Transverse colon (tissue), 4 donors: ENCODE data around the gene MED27. TPM values are rescaled to one million over a fixed set of nuclear protein-coding genes. Genes with fewer than 3 reads are reported as not detected.

Source experiments
- DNase-seq: peaks from one replicate; pipeline ENCODE4 v3.0.0-alpha.2; 2019
- H3K27ac ChIP-seq, 4 donors: fragments of 200-600 bp; sonication (generic); 2 replicates each; pipeline ENCODE4 v1.5.1; 2016 to 2018; ENCODE audit warnings: inconsistent platforms in 4 of 4
- H3K27me3 ChIP-seq: fragments of 200-600 bp; sonication (generic); 2 replicates; pipeline ENCODE4 v1.5.1; 2017; ENCODE audit warnings: inconsistent platforms
- H3K36me3 ChIP-seq, 4 donors: fragments of 200-600 bp; sonication (generic); 2 replicates each; pipeline ENCODE4 v1.5.1; 2017 to 2019; ENCODE audit warnings: inconsistent platforms in 4 of 4
- H3K4me1 ChIP-seq, 4 donors: fragments of 200-600 bp; sonication (generic); 2 replicates each; pipeline ENCODE4 v1.5.1; 2017 to 2020; ENCODE audit warnings: inconsistent platforms in 4 of 4
- H3K4me3 ChIP-seq, 4 donors: fragments of 200-600 bp; sonication (generic); 1 replicate in 1 of 4; 2 replicates in 3 of 4; pipeline versions ENCODE4 v1.5.1 to v1.6.1; 2017 to 2019; ENCODE audit warnings: inconsistent platforms in 4 of 4
- H3K9me3 ChIP-seq, 2 donors: fragments of 200-600 bp; sonication (generic); 2 replicates each; pipeline ENCODE4 v1.5.1; 2017 to 2019; ENCODE audit warnings: inconsistent platforms in 2 of 2
- CTCF ChIP-seq, 5 experiments: fragments of 200-600 bp in 3 of 5; fragments of 450-650 bp in 2 of 5; sonication (generic) in 3 of 5; IDR thresholded peaks; 1 replicate in 2 of 5; 2 replicates in 3 of 5; pipeline ENCODE4 v1.5.1; 2016 to 2017; ENCODE audit warnings: antibody characterized with exemption in 5 of 5, inconsistent platforms in 3 of 5, mild to moderate bottlenecking in 2 of 5, moderate library complexity in 1 of 5
- EP300 ChIP-seq: sonication (generic); formaldehyde crosslinking; IDR thresholded peaks from one replicate; pipeline ENCODE4 v1.6.1; 2017; ENCODE audit warnings: antibody characterized with exemption, low read depth
- POLR2A ChIP-seq: fragments of 450-650 bp; IDR thresholded peaks from one replicate; pipeline ENCODE4 v1.6.1; 2016; ENCODE audit warnings: antibody characterized with exemption, mild to moderate bottlenecking, moderate library complexity
- POLR2AphosphoS5 ChIP-seq, 3 donors: sonication (generic); formaldehyde crosslinking; IDR thresholded peaks; one replicate each; pipeline ENCODE4 v1.6.1; 2016; ENCODE audit warnings: antibody characterized with exemption in 3 of 3
- WGBS, 2 donors: methylation state at CpG; one replicate each; pipeline ENCODE4 v1.1.5; 2018; ENCODE audit warnings: low coverage in 1 of 2; 5-methylcytosine and 5-hydroxymethylcytosine counted together
- in situ Hi-C, 4 donors: fragments of 200-750 bp; cut with MboI; loops; one replicate each; pipeline versions ENCODE4 v1.15.0 to v1.15.1; 2017; ENCODE audit warnings: low sequenced_read_pairs in 3 of 4, low pct_ligation_motif_present in 1 of 4, low pct_unique_long_range_greater_than_20kb in 1 of 4
- intact Hi-C: fragments of 100-400 bp; cut with DNase I; formaldehyde crosslinking; loops from one replicate; pipeline ENCODE4 v1.15.1; 2023; ENCODE audit warnings: low total_unique reads
- total RNA-seq, 4 donors: library from RNA; depleted of rRNA; stranded (reverse); fragments of >200 nt; gene quantifications; one replicate each; pipeline ENCODE4 v1.1.0, GENCODE V29; 2016

MED27 gene
- total RNA-seq, 4 donors from 2014 or later, result 2.6 to 12.6 (median 7.1) TPM

GRCh38 chr9:132004323-132004722 is 75.3 kb downstream of the MED27 start:
- intact Hi-C loops (no loop called here), in situ Hi-C loops (no loop called here)
- H3K27ac ChIP-seq, result no peak overlapping the region
- H3K4me1 ChIP-seq, result peaks cover 0 to 4% (median 0%) of the 10 kb centered on the region in 4 donors
- H3K4me3 ChIP-seq, result no peak overlapping the region
- WGBS, 2 donors, result 94% methylated on average over 4 to 5 of the region's 5 CpGs
- no peaks in the 10 kb centered on the region for H3K27me3 ChIP-seq
- no peaks in the 10 kb centered on the region for H3K36me3 ChIP-seq
- no peak for TF ChIP-seq EP300
- TF ChIP-seq POLR2AphosphoS5 (IDR thresholded peaks at IDR 0.05), result no peak
- no peak for TF ChIP-seq CTCF (IDR thresholded peaks at IDR 0.05)
- no peak for TF ChIP-seq POLR2A
- DNase-seq, result no peak
- no peaks in the 10 kb centered on the region for H3K9me3 ChIP-seq

GRCh38 chr9:132003896-132004295 is 75.8 kb downstream of the MED27 start:
- Histone ChIP-seq H3K4me3 (no peak overlapping the region), H3K4me1 (peaks cover 0 to 4% (median 0%) of the 10 kb centered on the region in 4 donors), H3K9me3 (no peaks in the 10 kb centered on the region), H3K27ac (no peak overlapping the region), H3K27me3 (no peaks in the 10 kb centered on the region), H3K36me3 (no peaks in the 10 kb centered on the region)
- intact Hi-C loops (no loop called here), in situ Hi-C loops (no loop called here)
- DNase-seq, result no peak
- TF ChIP-seq CTCF (IDR thresholded peaks at IDR 0.05) (no peak), EP300 (no peak), POLR2A (no peak), POLR2AphosphoS5 (IDR thresholded peaks at IDR 0.05) (no peak)
- 67 to 68% methylated on average over 7 to 9 of the region's 9 CpGs for WGBS, 2 donors

DNA sequence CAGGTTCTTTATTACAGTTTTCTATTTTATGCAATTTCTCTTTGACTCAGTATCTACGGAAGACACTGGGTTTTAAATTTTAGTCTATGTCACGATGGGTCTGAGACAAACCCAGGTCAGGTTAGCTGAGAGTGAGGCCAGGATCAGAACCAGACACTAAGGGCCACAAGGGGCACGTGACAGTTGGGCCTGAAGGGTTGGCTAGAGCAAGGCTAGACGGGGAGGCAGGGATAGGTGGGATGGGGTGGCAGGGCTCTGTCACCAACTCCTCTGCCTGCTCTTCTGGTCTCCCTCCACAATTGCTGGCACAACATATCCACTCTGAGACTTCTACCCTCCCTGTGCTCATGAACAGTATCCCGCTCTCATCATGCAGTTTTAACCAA is 76.4 kb downstream of the MED27 start:
- H3K36me3 ChIP-seq, result no peaks in the 10 kb centered on the region
- no peak for DNase-seq
- intact Hi-C loops, result no loop called here
- 91 to 93% methylated on average over 2 to 5 of the region's 5 CpGs for WGBS, 2 donors
- H3K4me1 ChIP-seq, result peaks cover 0 to 4% (median 0%) of the 10 kb centered on the region in 4 donors
- H3K4me3 ChIP-seq, result no peak overlapping the region
- no peak overlapping the region for H3K27ac ChIP-seq
- H3K9me3 ChIP-seq, result no peaks in the 10 kb centered on the region
- TF ChIP-seq POLR2AphosphoS5 (IDR thresholded peaks at IDR 0.05) (no peak), EP300 (no peak), POLR2A (no peak), CTCF (IDR thresholded peaks at IDR 0.05) (no peak)
- no peaks in the 10 kb centered on the region for H3K27me3 ChIP-seq
- in situ Hi-C loops, result no loop called here

- in situ Hi-C loops (no loop called here), intact Hi-C loops (no loop called here)
- Histone ChIP-seq H3K27ac (no peak overlapping the region), H3K4me3 (no peak overlapping the region), H3K4me1 (peaks cover 0 to 4% (median 0%) of the 10 kb centered on the region in 4 donors), H3K27me3 (no peaks in the 10 kb centered on the region), H3K36me3 (no peaks in the 10 kb centered on the region), H3K9me3 (no peaks in the 10 kb centered on the region)
- no peak for TF ChIP-seq POLR2A
- no peak for TF ChIP-seq EP300
- no peak for TF ChIP-seq CTCF (IDR thresholded peaks at IDR 0.05)
- no peak for TF ChIP-seq POLR2AphosphoS5 (IDR thresholded peaks at IDR 0.05)
- 89% methylated on average over 7 of the region's 7 CpGs; no CpG with 5 or more reads in 1 of the 2 donors for WGBS, 2 donors
- no peak for DNase-seq
Measured at GRCh38 chr9:132002643-132003318, 76.9 kb downstream of the MED27 start.
